ENCODE measurements around the gene INVS. TPM values are rescaled to one million over a fixed set of nuclear protein-coding genes. Genes with fewer than 3 reads are reported as not detected.

The INVS gene
- total RNA-seq, 2 experiments from 2014 or later, result 30.7 to 36.7 TPM

DNA sequence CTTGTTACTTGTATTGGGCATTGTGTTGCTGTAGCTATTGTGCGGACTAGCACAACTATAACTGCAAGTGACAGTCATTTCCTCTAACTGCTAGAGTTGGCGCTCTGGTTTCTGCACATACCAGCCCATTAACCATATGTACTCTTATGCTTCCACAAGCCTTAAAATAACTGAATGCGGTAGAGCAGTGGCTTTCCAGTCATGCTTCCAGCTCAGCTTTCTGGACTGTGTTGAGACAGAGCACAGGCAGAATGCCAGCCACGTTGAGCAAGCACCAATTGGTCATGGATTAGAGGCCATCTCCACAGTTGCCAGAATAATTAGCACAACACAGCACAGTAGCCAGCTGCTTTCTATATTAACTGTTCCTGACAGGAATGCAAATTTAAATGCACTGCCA, 12.2 kb downstream of the INVS start:
- ChIA-PET POLR2A (interaction anchor here (0.6 kb wide), 1 partner anchor 16 kb away, joined by 3 read pairs; no protein-coding TSS in a partner anchor), CTCF (ENCODE audit: unreplicated experiment) (no interaction called here)
- intact Hi-C loops (cut with micrococcal nuclease; ENCODE audit: unreplicated experiment), result no loop called here
- no TSS peak for BruUV-seq (replicated peaks)
- H2AFZ ChIP-seq (ENCODE audit: low read length), result no peak overlapping the region
- no peak overlapping the region for H3K27ac ChIP-seq (ENCODE audit: low read depth, low read length, poor library complexity, severe bottlenecking)
- H3K9me2 ChIP-seq (ENCODE audit: insufficient read depth, low read length), result no peaks in the 10 kb centered on the region
- DNase-seq (ENCODE audit: low spot score), result no peak
- H3K9me3 ChIP-seq (ENCODE audit: low read length), result no peaks in the 10 kb centered on the region
- H4K20me1 ChIP-seq (ENCODE audit: insufficient read depth, low read length), result no peaks in the 10 kb centered on the region
- H3K79me2 ChIP-seq (ENCODE audit: insufficient read depth, low read depth, low read length), result peaks cover 3% of the 10 kb centered on the region; the same call in 1 of the 2 replicates
- no peak overlapping the region for H3K4me3 ChIP-seq (ENCODE audit: low read depth, low read length, poor library complexity, severe bottlenecking)
- no peak overlapping the region for H3K4me2 ChIP-seq (ENCODE audit: low read length)
- no peaks in the 10 kb centered on the region for H3K4me1 ChIP-seq (ENCODE audit: insufficient read depth, low read length, poor library complexity, severe bottlenecking)
- no peak for TF ChIP-seq EZH2phosphoT487 (IDR thresholded peaks at IDR 0.05; ENCODE audit: borderline replicate concordance, low read depth, low read length)
- TF ChIP-seq, protein P1, sequence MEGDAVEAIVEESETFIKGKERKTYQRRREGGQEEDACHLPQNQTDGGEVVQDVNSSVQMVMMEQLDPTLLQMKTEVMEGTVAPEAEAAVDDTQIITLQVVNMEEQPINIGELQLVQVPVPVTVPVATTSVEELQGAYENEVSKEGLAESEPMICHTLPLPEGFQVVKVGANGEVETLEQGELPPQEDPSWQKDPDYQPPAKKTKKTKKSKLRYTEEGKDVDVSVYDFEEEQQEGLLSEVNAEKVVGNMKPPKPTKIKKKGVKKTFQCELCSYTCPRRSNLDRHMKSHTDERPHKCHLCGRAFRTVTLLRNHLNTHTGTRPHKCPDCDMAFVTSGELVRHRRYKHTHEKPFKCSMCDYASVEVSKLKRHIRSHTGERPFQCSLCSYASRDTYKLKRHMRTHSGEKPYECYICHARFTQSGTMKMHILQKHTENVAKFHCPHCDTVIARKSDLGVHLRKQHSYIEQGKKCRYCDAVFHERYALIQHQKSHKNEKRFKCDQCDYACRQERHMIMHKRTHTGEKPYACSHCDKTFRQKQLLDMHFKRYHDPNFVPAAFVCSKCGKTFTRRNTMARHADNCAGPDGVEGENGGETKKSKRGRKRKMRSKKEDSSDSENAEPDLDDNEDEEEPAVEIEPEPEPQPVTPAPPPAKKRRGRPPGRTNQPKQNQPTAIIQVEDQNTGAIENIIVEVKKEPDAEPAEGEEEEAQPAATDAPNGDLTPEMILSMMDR (conservative IDR thresholded peaks at IDR 0.05; ENCODE audit: low read length), result no peak
- H3K36me3 ChIP-seq (ENCODE audit: insufficient read depth, low read length), result peaks cover 81% of the 10 kb centered on the region

DNA sequence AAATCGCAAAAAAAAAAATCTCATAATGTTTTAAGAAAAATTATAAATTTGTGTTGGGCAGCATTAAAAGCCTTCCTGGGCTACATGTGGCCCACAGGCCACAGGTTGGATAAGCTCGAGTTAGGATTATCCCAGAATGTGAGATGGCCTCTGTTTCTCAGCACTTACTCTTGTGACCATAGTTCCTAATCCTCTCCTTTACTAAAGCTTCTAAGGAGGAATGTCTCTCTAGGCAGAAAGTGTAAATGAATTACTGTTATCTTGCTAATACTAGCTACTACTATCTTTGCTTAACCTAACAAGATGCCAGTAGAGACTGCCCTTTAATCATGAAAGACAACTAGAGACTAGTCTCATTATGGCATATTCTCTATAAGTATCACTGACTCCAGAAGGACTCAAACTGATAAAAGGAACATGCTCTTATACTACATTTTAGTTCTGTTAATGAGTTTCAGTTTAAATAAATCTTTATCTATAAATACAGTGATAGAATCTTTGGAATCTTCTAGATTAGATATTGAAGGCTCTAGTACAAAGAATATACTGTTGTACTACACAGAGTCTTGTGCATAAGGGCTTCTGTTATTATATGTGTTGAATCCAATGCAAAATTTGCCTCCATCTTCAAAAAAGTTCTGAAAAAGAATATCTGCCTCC, 13.8 kb downstream of the INVS start:
- Histone ChIP-seq H3K9me3 (ENCODE audit: low read length) (no peaks in the 10 kb centered on the region), H3K4me3 (ENCODE audit: low read depth, low read length, poor library complexity, severe bottlenecking) (no peak overlapping the region), H3K79me2 (ENCODE audit: insufficient read depth, low read depth, low read length) (peaks cover 3% of the 10 kb centered on the region; the same call in 1 of the 2 replicates), H2AFZ (ENCODE audit: low read length) (no peak overlapping the region), H3K9me2 (ENCODE audit: insufficient read depth, low read length) (no peaks in the 10 kb centered on the region), H4K20me1 (ENCODE audit: insufficient read depth, low read length) (no peaks in the 10 kb centered on the region), H3K27ac (ENCODE audit: low read depth, low read length, poor library complexity, severe bottlenecking) (no peak overlapping the region), H3K36me3 (ENCODE audit: insufficient read depth, low read length) (peaks cover 75% of the 10 kb centered on the region), H3K4me2 (ENCODE audit: low read length) (no peak overlapping the region), H3K4me1 (ENCODE audit: insufficient read depth, low read length, poor library complexity, severe bottlenecking) (no peaks in the 10 kb centered on the region)
- intact Hi-C loops (cut with micrococcal nuclease; ENCODE audit: unreplicated experiment), result no loop called here
- ChIA-PET POLR2A (interaction anchor here (0.7 to 1.4 kb wide), 3 partner anchors 18 to 53 kb away, joined by 3 to 6 read pairs (median 4); no protein-coding TSS in a partner anchor), CTCF (ENCODE audit: unreplicated experiment) (no interaction called here)
- no peak for DNase-seq (ENCODE audit: low spot score)
- no TSS peak for BruUV-seq (replicated peaks)
- TF ChIP-seq, protein P1 (conservative IDR thresholded peaks at IDR 0.05; ENCODE audit: low read length), result no peak
- no peak for TF ChIP-seq EZH2phosphoT487 (IDR thresholded peaks at IDR 0.05; ENCODE audit: borderline replicate concordance, low read depth, low read length)

DNA sequence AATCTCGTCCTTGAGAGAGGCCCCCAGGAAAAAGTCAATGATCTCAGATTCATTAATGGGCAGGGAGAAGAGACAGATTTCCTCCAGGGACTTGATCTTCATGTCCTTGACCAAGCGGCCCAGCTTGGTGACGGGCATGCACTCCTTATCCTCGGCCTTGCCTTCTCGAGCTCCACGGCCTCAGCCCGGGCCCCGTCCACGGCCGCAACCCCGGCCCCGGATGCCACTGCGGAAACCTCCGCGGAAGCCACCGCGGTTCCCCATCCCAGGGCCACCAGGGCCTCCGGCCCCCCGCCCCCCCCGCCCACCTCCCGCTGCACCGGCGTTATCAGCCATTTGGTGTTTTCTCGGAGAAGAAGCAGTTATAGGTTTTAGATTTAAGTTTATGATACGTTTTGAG, 18.3 kb downstream of the INVS start:
- H3K4me2 ChIP-seq (ENCODE audit: low read length), result no peak overlapping the region
- BruUV-seq (replicated peaks), result no TSS peak

More for the DNA sequence above, 18.3 kb downstream of the INVS start:
- H2AFZ ChIP-seq (ENCODE audit: low read length), result no peak overlapping the region
- peaks cover 11% of the 10 kb centered on the region; the same call in 1 of the 2 replicates for H3K79me2 ChIP-seq (ENCODE audit: insufficient read depth, low read depth, low read length)
- H3K9me2 ChIP-seq (ENCODE audit: insufficient read depth, low read length), result no peaks in the 10 kb centered on the region
- no peak overlapping the region for H3K4me3 ChIP-seq (ENCODE audit: low read depth, low read length, poor library complexity, severe bottlenecking)
- TF ChIP-seq EZH2phosphoT487 (IDR thresholded peaks at IDR 0.05; ENCODE audit: borderline replicate concordance, low read depth, low read length), result no peak
- TF ChIP-seq, protein P1 (conservative IDR thresholded peaks at IDR 0.05; ENCODE audit: low read length), result no peak
- CTCF ChIA-PET (ENCODE audit: unreplicated experiment), result no interaction called here
- DNase-seq (ENCODE audit: low spot score), result no peak
- no peak overlapping the region for H3K27ac ChIP-seq (ENCODE audit: low read depth, low read length, poor library complexity, severe bottlenecking)
- H4K20me1 ChIP-seq (ENCODE audit: insufficient read depth, low read length), result no peaks in the 10 kb centered on the region
- H3K36me3 ChIP-seq (ENCODE audit: insufficient read depth, low read length), result peaks cover 65% of the 10 kb centered on the region
- intact Hi-C loops (cut with micrococcal nuclease; ENCODE audit: unreplicated experiment), result no loop called here
- H3K4me1 ChIP-seq (ENCODE audit: insufficient read depth, low read length, poor library complexity, severe bottlenecking), result no peaks in the 10 kb centered on the region
- H3K9me3 ChIP-seq (ENCODE audit: low read length), result 0 out of 2 replicates have a peak, but pooled peaks cover 4% of the 10 kb centered on the region
- POLR2A ChIA-PET, result interaction anchor here (1.3 kb wide), 2 partner anchors 13 to 14 kb away, joined by 3 to 4 read pairs; no protein-coding TSS in a partner anchor

All from OCI-LY7 (cell line).